Activated CD8-positive, alpha-beta memory T cell treated with anti-CD3 and anti-CD28 coated beads for 1 hour (primary cell): ENCODE measurements around the gene TMEM209.
"Not testable (repeated sequence)": the region's sequence is repeated elsewhere in the genome, so short reads cannot be mapped to it uniquely, and the experiment has no call there.

Experiments used
- DNase-seq, 2 donors: peaks; one replicate each; pipeline ENCODE4 v3.0.0-alpha.2; 2020; ENCODE audit warnings: low read depth in 1 of 2; ENCODE audit errors: extremely low read depth in 1 of 2

The TMEM209 gene

GRCh38 chr7:130205084-130205947 is at the start of gene TMEM209:
TSS of gene TMEM209 (minus strand) at chr7:130205406. CDS start at chr7:130205375, 31 bp downstream.
- DNase-seq: peak; percentile 86 to 87

GRCh38 chr7:130254555-130254954 is 49.3 kb upstream of the TMEM209 start:
- no peak for DNase-seq

DNA sequence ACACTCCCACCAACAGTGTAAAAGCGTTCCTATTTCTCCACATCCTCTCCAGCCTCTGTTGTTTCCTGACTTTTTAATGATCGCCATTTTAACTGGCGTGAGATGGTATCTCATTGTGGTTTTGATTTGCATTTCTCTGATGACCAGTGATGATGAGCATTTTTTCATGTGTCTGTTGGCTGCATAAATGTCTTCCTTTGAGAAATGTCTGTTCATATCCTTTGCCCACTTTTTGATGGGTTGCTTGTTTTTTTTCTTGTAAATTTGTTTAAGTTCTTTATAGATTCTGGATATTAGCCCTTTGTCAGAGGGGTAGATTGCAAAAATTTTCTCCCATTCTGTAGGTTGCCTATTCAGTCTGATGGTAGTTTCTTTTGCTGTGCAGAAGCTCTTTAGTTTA is 44.4 kb upstream of the TMEM209 start:
- DNase-seq: not testable (repeated sequence)

GRCh38 chr7:130248842-130249241 is 43.6 kb upstream of the TMEM209 start:
- DNase-seq: not testable (repeated sequence)

- not testable (repeated sequence) for DNase-seq
These were observed 41.3 kb upstream of the TMEM209 start for GRCh38 chr7:130246491-130246890.

GRCh38 chr7:130243486-130243885 is 38.3 kb upstream of the TMEM209 start:
- DNase-seq: not testable (repeated sequence)

- peak; percentile 24 to 29 for DNase-seq
These were observed 37.2 kb upstream of the TMEM209 start for GRCh38 chr7:130242198-130243014.

DNA sequence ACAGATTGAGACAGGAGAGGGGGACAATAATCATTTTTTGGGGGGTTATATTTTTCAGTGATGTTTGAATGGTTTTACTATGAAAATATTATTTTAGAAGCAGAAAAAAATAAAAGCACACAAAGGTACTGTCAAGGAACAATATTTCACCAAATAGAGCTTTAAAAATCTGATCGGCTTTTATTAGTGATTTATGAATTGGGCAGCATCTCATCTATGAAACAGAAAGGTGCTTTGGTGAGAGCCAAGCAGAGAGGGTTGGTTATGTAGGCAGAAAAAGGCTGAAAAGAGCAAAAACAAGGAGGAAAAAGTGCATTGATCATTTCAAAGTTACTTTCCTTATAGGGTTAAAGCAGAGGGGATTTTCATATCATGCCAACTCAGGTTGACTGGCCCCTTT is 35.0 kb upstream of the TMEM209 start:
- DNase-seq: no peak

DNA sequence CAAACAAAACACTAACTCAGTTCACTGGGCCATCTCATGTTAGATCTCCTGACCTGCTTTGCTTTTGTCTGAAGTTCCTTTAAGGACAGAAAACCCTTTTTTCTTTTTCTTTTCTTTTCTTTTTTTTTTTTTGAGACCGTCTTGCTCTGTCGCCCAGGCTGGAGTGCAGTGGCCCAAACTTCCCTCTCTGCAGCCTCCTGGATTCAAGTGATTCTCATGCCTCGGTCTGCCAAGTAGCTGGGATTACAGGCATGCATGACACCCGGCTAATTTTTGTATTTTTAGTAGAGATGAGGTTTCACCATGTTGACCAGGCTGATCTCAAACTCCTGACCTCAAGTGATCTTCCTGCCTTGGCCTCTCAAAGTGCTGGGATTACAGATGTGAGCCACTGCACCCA is 31.2 kb upstream of the TMEM209 start:
- DNase-seq: not testable (repeated sequence)

GRCh38 chr7:130234078-130234477 is 28.9 kb upstream of the TMEM209 start:
- no peak for DNase-seq

- no peak for DNase-seq
These were observed 27.0 kb upstream of the TMEM209 start for GRCh38 chr7:130232209-130232608.

- DNase-seq: no peak
These were observed 26.6 kb upstream of the TMEM209 start for GRCh38 chr7:130231792-130232191.

DNA sequence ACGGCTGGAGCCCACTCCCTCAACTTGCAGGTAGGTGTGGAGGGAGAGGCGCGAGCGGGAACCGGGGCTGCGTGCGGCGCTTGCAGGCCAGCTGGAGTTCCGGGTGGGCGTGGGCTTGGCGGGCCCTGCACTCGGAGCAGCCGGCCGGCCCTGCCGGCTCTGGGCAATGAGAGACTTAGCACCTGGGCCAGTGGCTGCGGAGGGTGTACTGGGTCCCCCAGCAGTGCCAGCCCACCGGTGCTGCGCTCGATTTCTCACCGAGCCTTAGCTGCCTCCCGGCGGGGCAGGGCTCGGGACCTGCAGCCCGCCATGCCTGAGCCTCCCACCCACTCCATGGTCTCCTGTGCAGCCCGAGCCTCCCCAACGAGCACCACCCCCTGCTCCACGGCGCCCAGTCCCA is 24.8 kb upstream of the TMEM209 start:
- not testable (repeated sequence) for DNase-seq

DNA sequence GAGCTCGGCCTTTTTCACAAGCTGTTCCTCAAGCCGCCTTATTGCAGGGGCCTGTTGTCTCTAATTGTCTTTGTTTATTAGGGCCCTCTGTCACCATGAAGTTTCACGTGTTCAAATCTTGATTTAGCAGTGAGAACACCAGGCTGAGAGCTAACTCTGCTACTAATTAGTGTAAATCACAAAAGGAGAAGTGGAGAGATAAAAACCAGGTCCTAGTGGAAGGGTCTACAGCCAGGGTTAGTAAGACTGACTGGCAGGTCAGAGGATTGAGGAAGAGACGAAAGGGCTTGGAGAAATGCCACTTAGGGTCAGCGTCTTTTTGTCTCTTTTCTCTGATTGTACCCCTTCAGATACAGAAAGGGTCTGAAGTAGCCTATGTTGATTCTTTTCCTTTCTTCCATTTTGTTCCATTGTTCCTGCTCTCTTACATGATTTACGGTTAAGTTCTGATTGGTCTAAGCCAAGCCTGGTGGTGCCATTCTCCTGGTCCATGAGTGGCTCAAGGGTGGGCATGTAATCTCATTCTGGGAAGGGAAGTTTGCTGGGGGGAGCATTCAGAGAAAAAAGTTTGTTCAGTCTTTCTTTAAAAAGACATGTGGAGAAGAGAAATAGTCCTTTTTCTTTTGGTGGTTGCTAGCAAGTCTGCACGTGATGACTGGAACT is 23.8 kb upstream of the TMEM209 start:
- DNase-seq: no peak

DNA sequence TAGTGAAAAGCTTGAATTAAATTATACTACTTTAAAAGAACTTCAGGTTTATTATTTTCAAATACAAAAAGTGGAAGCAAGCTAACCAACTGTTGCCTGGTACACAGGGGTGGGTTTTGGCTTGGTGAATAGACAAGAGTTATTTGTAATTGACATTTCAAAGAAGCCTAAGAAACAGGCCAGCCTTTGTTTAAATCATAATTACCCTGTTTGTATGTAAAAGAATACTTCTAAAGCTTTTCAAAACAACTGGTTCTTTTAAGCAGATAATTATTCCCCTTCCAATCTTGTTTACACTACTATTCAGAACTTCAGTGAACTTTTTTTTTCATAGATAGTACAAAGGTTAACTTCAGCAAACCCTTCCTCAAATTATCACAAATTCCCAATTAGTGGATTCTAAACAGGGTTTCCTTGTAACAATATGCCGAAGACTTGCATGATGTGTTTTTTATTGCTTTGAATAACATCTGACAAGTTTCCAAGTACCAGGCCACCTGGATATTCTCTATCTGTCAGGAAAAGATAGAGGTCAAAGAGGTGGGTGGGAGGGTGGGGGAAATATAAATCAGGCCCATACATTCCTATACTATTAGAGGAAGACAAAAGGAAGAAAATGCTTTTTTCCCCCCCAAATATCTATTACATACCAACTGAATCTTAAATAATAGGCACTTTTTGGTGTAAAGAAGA is 22.8 kb upstream of the TMEM209 start:
- DNase-seq: no peak

DNA sequence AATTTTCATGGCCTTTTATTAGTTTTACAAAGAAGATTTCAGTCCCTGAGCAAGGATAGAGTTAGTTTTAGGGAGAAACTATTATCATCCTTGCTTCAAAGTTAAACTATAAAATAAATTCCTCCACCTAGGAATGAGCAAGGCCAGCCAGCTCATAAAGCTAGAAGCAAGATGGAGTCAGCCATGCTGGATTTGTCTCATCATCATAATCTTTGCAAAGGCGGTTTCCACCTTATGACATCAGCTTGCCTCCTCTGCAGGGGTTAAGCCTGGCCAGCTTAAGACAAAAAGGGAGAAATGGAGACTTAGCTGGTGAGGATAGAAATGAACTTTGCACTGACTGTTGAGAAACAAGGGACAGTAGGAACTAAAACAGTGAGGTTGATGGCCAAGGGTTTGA is 21.1 kb upstream of the TMEM209 start:
- DNase-seq: no peak

DNA sequence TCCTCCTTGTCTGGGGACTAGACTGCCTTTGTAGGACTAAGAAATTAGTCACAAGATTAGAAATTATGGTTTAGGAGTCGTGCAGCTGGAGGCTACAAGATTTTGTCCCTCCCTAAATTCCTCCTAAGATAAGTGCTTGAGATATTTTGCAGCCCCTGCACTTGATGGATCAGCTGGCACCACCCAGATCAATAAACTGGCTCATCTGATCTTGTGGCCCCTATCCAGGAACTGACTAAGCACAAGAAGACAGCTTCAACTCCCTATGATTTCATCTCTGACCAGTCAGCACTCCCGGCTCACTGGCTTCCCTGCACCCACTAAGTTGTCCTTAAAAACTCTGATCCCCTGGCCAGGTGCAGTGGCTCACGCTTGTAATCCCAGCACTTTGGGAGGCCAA is 19.7 kb upstream of the TMEM209 start:
- DNase-seq: not testable (repeated sequence)

DNA sequence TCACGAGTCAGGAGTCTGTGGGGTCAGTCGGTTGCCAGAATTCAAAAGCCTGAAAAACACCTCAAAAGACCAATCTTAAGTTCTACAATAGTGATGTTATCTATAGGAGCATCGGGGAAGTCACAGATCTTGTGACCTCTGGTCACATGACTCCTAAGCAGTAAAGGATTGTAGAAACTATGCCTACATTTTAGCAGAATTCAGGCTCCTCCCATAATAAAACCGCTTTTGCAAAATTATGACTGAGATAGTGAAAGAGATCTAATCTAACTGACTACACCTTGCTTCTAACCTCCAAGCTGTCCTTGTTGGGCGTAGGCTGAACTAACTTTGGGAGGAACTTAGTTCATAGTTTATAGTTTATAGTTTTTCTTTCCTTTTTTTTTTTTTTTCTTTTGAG is 19.0 kb upstream of the TMEM209 start:
- DNase-seq: no peak

GRCh38 chr7:130223646-130224045 is 18.4 kb upstream of the TMEM209 start:
- DNase-seq: no peak

DNA sequence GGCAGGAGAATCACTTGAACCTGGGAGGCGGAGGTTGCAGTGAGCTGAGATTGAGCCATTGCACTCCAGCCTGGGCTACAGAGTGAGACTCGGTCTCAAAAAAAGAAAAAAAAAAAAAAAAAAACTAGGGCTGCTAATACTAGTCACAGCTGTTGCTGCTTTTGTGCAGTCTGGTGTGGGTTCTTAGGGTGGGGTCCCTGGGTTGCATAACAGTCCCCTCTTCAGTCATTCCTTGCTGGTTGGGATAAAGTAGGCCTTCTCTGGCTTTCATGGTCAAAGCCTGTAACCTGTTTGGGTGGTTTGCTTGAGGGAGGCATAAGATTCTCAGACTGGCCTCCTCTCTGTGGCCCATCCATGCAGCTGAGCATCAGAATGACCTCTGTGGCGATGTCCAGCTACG is 16.5 kb upstream of the TMEM209 start:
- DNase-seq: no peak

DNA sequence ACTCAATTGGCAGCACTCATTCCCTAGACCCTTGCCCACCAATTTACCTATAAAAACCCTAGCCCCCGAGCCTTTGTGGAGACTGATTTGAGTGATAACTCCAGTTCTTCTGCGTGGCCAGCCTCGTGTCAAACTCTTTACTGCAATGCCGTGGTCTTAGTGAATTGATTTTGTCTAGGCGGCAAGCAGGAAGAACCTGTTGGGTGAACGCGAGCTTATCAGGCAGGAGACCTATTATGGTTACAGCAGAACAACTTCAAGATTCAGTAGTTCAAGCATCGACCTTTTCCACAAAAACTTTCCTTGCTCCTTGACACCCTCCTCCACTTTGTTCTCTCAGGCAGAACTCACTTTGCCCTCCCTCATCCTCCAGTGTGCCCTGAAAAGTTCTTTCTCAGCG is 14.7 kb upstream of the TMEM209 start:
- DNase-seq: no peak
